Stimulated activated naive B cell treated with anti-CD40 and anti-IgM and Interleukin-4, amounts not matched to agents 10 μg/mL and 1 μg/mL and 100 μg/mL, for 72 hours (primary cell): ENCODE results near the gene DAZ3.
"Not testable (repeated sequence)": the region's sequence is repeated elsewhere in the genome, so short reads cannot be mapped to it uniquely, and the experiment has no call there.

Source experiments
- ATAC-seq, 2 donors: fragments of 150-1000 bp; cut with Tn5 transposase; replicated peaks; 2 replicates each; pipeline ENCODE4 v1.10.0; 2021; ENCODE audit warnings: moderate library complexity in 1 of 2
- DNase-seq: peaks from one replicate; pipeline ENCODE4 v3.0.0; 2021
- H3K27ac Mint-ChIP-seq: one replicate; pipeline ENCODE4 v1.8.0; 2022; ENCODE audit warnings: mild to moderate bottlenecking, mixed read lengths
- H3K27me3 Mint-ChIP-seq, 2 donors: one replicate each; pipeline ENCODE4 v1.8.0; 2022; ENCODE audit warnings: mixed read lengths in 2 of 2
- H3K36me3 Mint-ChIP-seq, 2 donors: one replicate each; pipeline ENCODE4 v1.8.0; 2022; ENCODE audit warnings: mixed read lengths in 2 of 2, mild to moderate bottlenecking in 1 of 2
- H3K4me1 Mint-ChIP-seq, 2 donors: one replicate each; pipeline ENCODE4 v1.8.0; 2022; ENCODE audit warnings: mixed read lengths in 2 of 2, mild to moderate bottlenecking in 1 of 2
- H3K4me3 Mint-ChIP-seq, 2 donors: one replicate each; pipeline ENCODE4 v1.8.0; 2022; ENCODE audit warnings: mild to moderate bottlenecking in 2 of 2, mixed read lengths in 2 of 2, moderate library complexity in 1 of 2
- H3K9me3 Mint-ChIP-seq, 2 donors: one replicate each; pipeline ENCODE4 v1.8.0; 2022; ENCODE audit warnings: mixed read lengths in 2 of 2, mild to moderate bottlenecking in 1 of 2

Gene DAZ3

GRCh38 chrY:24813293-24813692 lies at the start of gene DAZ3:
TSS of gene DAZ3 (minus strand) at chrY:24813393. CDS start at chrY:24813185, 208 bp downstream.
- H3K4me3 Mint-ChIP-seq, H3K27ac Mint-ChIP-seq, H3K36me3 Mint-ChIP-seq, H3K27me3 Mint-ChIP-seq, H3K4me1 Mint-ChIP-seq, DNase-seq, ATAC-seq, H3K9me3 Mint-ChIP-seq: not testable (repeated sequence)

- ATAC-seq, H3K27me3 Mint-ChIP-seq, H3K4me3 Mint-ChIP-seq, H3K36me3 Mint-ChIP-seq, H3K27ac Mint-ChIP-seq, H3K4me1 Mint-ChIP-seq, H3K9me3 Mint-ChIP-seq, DNase-seq: not testable (repeated sequence)
These were observed 20.4 kb upstream of the DAZ3 start, which contains the start of gene DAZ4 for GRCh38 chrY:24833619-24834018. TSS of gene DAZ4 (plus strand) at chrY:24833919. CDS start at chrY:24834127, 208 bp downstream.

GRCh38 chrY:24825069-24825468 lies 11.9 kb upstream of the DAZ3 start:
- ATAC-seq, DNase-seq, H3K9me3 Mint-ChIP-seq, H3K27me3 Mint-ChIP-seq, H3K27ac Mint-ChIP-seq, H3K36me3 Mint-ChIP-seq, H3K4me3 Mint-ChIP-seq, H3K4me1 Mint-ChIP-seq: not testable (repeated sequence)

- not testable (repeated sequence) for H3K9me3 Mint-ChIP-seq, H3K36me3 Mint-ChIP-seq, H3K4me3 Mint-ChIP-seq, H3K27ac Mint-ChIP-seq, DNase-seq, ATAC-seq, H3K27me3 Mint-ChIP-seq, H3K4me1 Mint-ChIP-seq
These were observed 11.1 kb upstream of the DAZ3 start for GRCh38 chrY:24824184-24824879.

GRCh38 chrY:24821836-24822235 lies 8.6 kb upstream of the DAZ3 start:
- H3K36me3 Mint-ChIP-seq, H3K27me3 Mint-ChIP-seq, H3K9me3 Mint-ChIP-seq, H3K4me3 Mint-ChIP-seq, H3K27ac Mint-ChIP-seq, ATAC-seq, H3K4me1 Mint-ChIP-seq, DNase-seq: not testable (repeated sequence)
